A549 (cell line): ENCODE data around the gene HLA-DQB1. TPM values are rescaled to one million over a fixed set of nuclear protein-coding genes. Genes with fewer than 3 reads are reported as not detected.

Experiments
- ATAC-seq, 2 experiments: fragments of 200-7000 bp in 1 of 2; fragments of >200 bp in 1 of 2; cut with Nextera tagmentation in 1 of 2; cut with Tn5 transposase in 1 of 2; 3 replicates each; pipeline versions ENCODE4 v1.8.0 to v1.9.1; 2018 to 2020; ENCODE audit warnings: mild to moderate bottlenecking in 1 of 2, moderate library complexity in 1 of 2
- CTCF ChIA-PET: fragments of 300-600 bp; sonication (Branson Sonifier 250); formaldehyde crosslinking; extraction: SDS; loops from one replicate; lab custom pipeline; 2021; ENCODE audit warnings: antibody characterized with exemption, inconsistent platforms; lab: Yijun Ruan, JAX
- POLR2A ChIA-PET: fragments of 350-600 bp; formaldehyde crosslinking; extraction: SDS; loops from one replicate; lab custom pipeline; 2021; ENCODE audit warnings: antibody characterized with exemption, inconsistent platforms; lab: Yijun Ruan, JAX
- DNase-seq, 2 experiments: peaks; one replicate each; pipeline versions ENCODE4 v3.0.0 to v3.0.0-alpha.2; 2011 to 2016; ENCODE audit warnings: low read depth in 1 of 2, low spot score in 1 of 2
- FAIRE-seq: peaks from 2 replicates; lab custom pipeline; 2011; peaks lifted over from hg19 to GRCh38; lab: Jason Lieb, UNC
- H3K27ac ChIP-seq, 2 experiments: fragments of >200 bp; sonication (Bioruptor Twin); formaldehyde crosslinking; 3 replicates each; pipeline ENCODE4 v1.5.1; 2016 to 2017
- H3K4me1 ChIP-seq: fragments of >200 bp; sonication (Bioruptor Twin); formaldehyde crosslinking; 3 replicates; pipeline ENCODE4 v1.6.1; 2016
- H3K4me2 ChIP-seq: fragments of >200 bp; sonication (Bioruptor Twin); formaldehyde crosslinking; 3 replicates; pipeline ENCODE4 v1.6.1; 2016
- H3K4me3 ChIP-seq: fragments of >200 bp; sonication (Bioruptor Twin); formaldehyde crosslinking; 3 replicates; pipeline ENCODE4 v1.5.1; 2016
- H3K9me3 ChIP-seq: fragments of >200 bp; sonication (Bioruptor Twin); formaldehyde crosslinking; 3 replicates; pipeline ENCODE4 v1.6.1; 2016
- BHLHE40 ChIP-seq: IDR thresholded peaks from 2 replicates; pipeline ENCODE4 v1.6.1; 2012; ENCODE audit warnings: low read depth, low read length, inconsistent platforms
- CBX8 ChIP-seq: fragments of 200-600 bp; sonication (generic); IDR thresholded peaks from 2 replicates; pipeline ENCODE4 v1.6.1; 2016
- CHD2 ChIP-seq: fragments of 150-350 bp; IDR thresholded peaks from 2 replicates; pipeline ENCODE4 v1.6.1; 2014; ENCODE audit warnings: low read length; ENCODE audit not compliant: partially characterized antibody
- EP300 ChIP-seq, 2 experiments: fragments of >200 bp; sonication (Bioruptor Twin); formaldehyde crosslinking; IDR thresholded peaks; 2 replicates in 1 of 2; 3 replicates in 1 of 2; pipeline ENCODE4 v1.6.1; 2016 to 2017
- FOSB ChIP-seq: fragments of 250-450 bp; sonication (Bioruptor Pico); IDR thresholded peaks from 2 replicates; pipeline ENCODE4 v1.5.0; 2020; ENCODE audit warnings: mild to moderate bottlenecking, moderate library complexity
- FOXS1 ChIP-seq: fragments of 250-450 bp; sonication (Bioruptor Pico); IDR thresholded peaks from 2 replicates; pipeline ENCODE4 v1.5.0; 2020; ENCODE audit warnings: mild to moderate bottlenecking, moderate library complexity
- HDAC2 ChIP-seq: fragments of 200-600 bp; sonication (generic); IDR thresholded peaks from 2 replicates; pipeline ENCODE4 v1.6.1; 2016
- KDM1A ChIP-seq: fragments of 200-600 bp; sonication (generic); IDR thresholded peaks from 2 replicates; pipeline ENCODE4 v1.6.1; 2016; ENCODE audit warnings: low read depth, mild to moderate bottlenecking
- MAZ ChIP-seq: fragments of 150-350 bp; IDR thresholded peaks from 2 replicates; pipeline ENCODE4 v1.6.1; 2014; ENCODE audit warnings: antibody characterized with exemption, low read depth, low read length, borderline replicate concordance
- NR3C1 ChIP-seq: fragments of >200 bp; sonication (Bioruptor Twin); formaldehyde crosslinking; IDR thresholded peaks from 3 replicates; pipeline ENCODE4 v1.6.1; 2017
- PHF8 ChIP-seq: fragments of 200-600 bp; sonication (generic); IDR thresholded peaks from 2 replicates; pipeline ENCODE4 v1.6.1; 2016; ENCODE audit warnings: low read depth, mild to moderate bottlenecking, antibody characterized with exemption, moderate library complexity, borderline replicate concordance
- ZC3H11A ChIP-seq: fragments of 450-650 bp; IDR thresholded peaks from 2 replicates; pipeline ENCODE4 v1.6.1; 2014; ENCODE audit warnings: antibody characterized with exemption, mild to moderate bottlenecking
- ZNF302 ChIP-seq: fragments of 250-450 bp; sonication (Bioruptor Pico); IDR thresholded peaks from 2 replicates; pipeline ENCODE4 v1.9.0; 2021; ENCODE audit warnings: inconsistent platforms, mild to moderate bottlenecking, moderate library complexity
- ZSCAN20 ChIP-seq: fragments of 250-450 bp; sonication (Bioruptor Pico); IDR thresholded peaks from 2 replicates; pipeline ENCODE4 v1.8.0; 2022; ENCODE audit warnings: mild to moderate bottlenecking, moderate library complexity
- WGBS: methylation state at CpG from one replicate; pipeline ENCODE4 v1.1.6; 2017; ENCODE audit errors: missing lambda C conversion rate; 5-methylcytosine and 5-hydroxymethylcytosine counted together
- polyA minus RNA-seq: library from RNA; depleted of rRNA, polyadenylated mRNA; stranded (reverse); fragments of >200 nt; gene quantifications from 2 replicates; pipeline ENCODE4 v1.2.3, GENCODE V29; 2011; rRNA and poly(A)+ RNA removed
- polyA plus RNA-seq, 4 experiments: library from polyadenylated mRNA; depleted of rRNA in 3 of 4; stranded (reverse); fragments of >200 nt; fragmentation: RNase III in 1 of 4; extraction: RNeasy Plus Mini Kit Qiagen cat#74134 plus additional on column Dnase treatment in 1 of 4; gene quantifications; 2 replicates in 3 of 4; 3 replicates in 1 of 4; pipeline ENCODE4 v1.2.3, GENCODE V29; 2011 to 2017
- TF ChIP-seq, protein P1 (sequence below): fragments of 200-600 bp; sonication (generic); IDR thresholded peaks from 2 replicates; pipeline ENCODE4 v1.6.1; 2016; ENCODE audit warnings: antibody characterized with exemption, mild to moderate bottlenecking, moderate library complexity
- TF ChIP-seq, protein P2 (sequence below): fragments of >200 bp; sonication (Bioruptor Twin); formaldehyde crosslinking; IDR thresholded peaks from 2 replicates; pipeline ENCODE4 v1.6.1; 2016
- TF ChIP-seq, protein P3 (sequence below): fragments of 250-450 bp; sonication (Bioruptor Pico); IDR thresholded peaks from 2 replicates; pipeline ENCODE4 v1.5.0; 2021; ENCODE audit warnings: mild to moderate bottlenecking, moderate library complexity, borderline replicate concordance
- TF ChIP-seq, protein P4 (sequence below): fragments of 250-450 bp; sonication (Bioruptor Pico); IDR thresholded peaks from 2 replicates; pipeline ENCODE4 v1.5.0; 2020; ENCODE audit warnings: low read depth, mild to moderate bottlenecking, moderate library complexity
- TF ChIP-seq, protein P5 (sequence below): fragments of 150-350 bp; IDR thresholded peaks from 2 replicates; pipeline ENCODE4 v1.6.1; 2014; ENCODE audit warnings: low read depth, mild to moderate bottlenecking, low read length

The HLA-DQB1 gene
- polyA plus RNA-seq (2011; rRNA removed) = not detected in 2 replicates
- not detected in 2 replicates for polyA plus RNA-seq (2012; cell fraction: cytosol; rRNA removed)
- not detected in 2 replicates for polyA plus RNA-seq (2012; cell fraction: nucleus; rRNA removed)
- polyA plus RNA-seq (2017; fragmentation: RNase III; extraction: RNeasy Plus Mini Kit Qiagen cat#74134 plus additional on column Dnase treatment) = not detected in 3 replicates
- polyA minus RNA-seq = not detected in 2 replicates

DNA sequence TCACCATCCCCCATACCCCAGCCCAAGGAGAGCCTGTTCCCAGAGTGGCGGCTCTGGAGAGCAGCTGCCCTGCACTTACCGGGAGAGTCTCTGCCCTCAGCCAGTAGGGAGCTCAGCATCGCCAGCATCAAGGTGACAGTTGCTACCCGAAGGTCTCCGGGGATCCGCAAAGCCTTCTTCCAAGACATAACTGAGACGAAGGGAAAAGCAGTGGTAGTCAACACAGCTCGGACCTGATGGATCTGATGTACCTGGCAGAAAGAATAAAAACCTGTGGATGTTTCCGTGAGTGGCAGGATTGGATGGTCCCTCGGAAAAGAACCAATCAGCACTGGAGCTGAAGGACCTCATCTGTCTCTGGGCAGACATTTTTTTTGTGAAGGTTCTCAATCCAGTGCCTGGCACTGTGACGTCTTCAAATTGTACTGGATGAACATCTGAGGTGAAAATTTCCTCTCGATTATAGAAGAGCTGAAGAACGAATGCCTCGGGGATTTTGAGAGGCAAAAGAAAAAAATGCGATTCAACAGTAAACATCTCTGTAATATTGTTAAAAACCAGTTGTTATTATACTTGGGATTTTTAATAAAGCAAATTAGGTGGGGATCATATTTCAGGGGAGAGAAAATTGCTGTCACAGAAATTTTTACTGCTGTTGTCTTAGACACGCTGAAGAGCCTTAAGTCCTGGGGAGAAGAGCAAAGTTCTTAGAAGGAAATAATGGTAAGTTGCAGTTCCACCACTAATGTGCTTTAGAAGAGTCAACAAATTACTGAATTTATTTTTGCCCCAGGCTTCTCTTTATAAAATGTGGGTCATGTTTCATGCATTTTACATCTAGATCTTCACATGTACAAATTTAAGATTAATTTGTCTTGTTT is at the start of gene HLA-DQB1:
HLA-DQB1 (minus strand) TSS at position 238 of the 881 bp plus-strand sequence; CDS start at position 188, 50 bp downstream.
- DNase-seq = peak; percentile 1 to 11
- no peak within 1 kb of the TSS for H3K27ac ChIP-seq
- H3K4me1 ChIP-seq = no peaks in the 10 kb centered on the region
- FAIRE-seq = no peak
- peak; percentile 59 to 89; a peak in 5 of 6 replicates for ATAC-seq
- POLR2A ChIA-PET = no interaction called here
- H3K4me3 ChIP-seq = no peak within 1 kb of the TSS
- WGBS = 4% methylated on average over 16 of the region's 16 CpGs
- CTCF ChIA-PET = no interaction called here
- H3K9me3 ChIP-seq = no peaks in the 10 kb centered on the region
- no peak within 1 kb of the TSS for H3K4me2 ChIP-seq
- no peak for TF ChIP-seq EP300 (IDR thresholded peaks at IDR 0.05)
- TF ChIP-seq, protein P1, sequence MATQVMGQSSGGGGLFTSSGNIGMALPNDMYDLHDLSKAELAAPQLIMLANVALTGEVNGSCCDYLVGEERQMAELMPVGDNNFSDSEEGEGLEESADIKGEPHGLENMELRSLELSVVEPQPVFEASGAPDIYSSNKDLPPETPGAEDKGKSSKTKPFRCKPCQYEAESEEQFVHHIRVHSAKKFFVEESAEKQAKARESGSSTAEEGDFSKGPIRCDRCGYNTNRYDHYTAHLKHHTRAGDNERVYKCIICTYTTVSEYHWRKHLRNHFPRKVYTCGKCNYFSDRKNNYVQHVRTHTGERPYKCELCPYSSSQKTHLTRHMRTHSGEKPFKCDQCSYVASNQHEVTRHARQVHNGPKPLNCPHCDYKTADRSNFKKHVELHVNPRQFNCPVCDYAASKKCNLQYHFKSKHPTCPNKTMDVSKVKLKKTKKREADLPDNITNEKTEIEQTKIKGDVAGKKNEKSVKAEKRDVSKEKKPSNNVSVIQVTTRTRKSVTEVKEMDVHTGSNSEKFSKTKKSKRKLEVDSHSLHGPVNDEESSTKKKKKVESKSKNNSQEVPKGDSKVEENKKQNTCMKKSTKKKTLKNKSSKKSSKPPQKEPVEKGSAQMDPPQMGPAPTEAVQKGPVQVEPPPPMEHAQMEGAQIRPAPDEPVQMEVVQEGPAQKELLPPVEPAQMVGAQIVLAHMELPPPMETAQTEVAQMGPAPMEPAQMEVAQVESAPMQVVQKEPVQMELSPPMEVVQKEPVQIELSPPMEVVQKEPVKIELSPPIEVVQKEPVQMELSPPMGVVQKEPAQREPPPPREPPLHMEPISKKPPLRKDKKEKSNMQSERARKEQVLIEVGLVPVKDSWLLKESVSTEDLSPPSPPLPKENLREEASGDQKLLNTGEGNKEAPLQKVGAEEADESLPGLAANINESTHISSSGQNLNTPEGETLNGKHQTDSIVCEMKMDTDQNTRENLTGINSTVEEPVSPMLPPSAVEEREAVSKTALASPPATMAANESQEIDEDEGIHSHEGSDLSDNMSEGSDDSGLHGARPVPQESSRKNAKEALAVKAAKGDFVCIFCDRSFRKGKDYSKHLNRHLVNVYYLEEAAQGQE = no peak
- TF ChIP-seq ZSCAN20 (CRISPR knock-in tag) = no peak
- no peak for TF ChIP-seq ZNF302
- no peak for TF ChIP-seq PHF8
- TF ChIP-seq HDAC2 = no peak
- TF ChIP-seq, protein P2, sequence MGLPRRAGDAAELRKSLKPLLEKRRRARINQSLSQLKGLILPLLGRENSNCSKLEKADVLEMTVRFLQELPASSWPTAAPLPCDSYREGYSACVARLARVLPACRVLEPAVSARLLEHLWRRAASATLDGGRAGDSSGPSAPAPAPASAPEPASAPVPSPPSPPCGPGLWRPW = no peak
- TF ChIP-seq, protein P3, sequence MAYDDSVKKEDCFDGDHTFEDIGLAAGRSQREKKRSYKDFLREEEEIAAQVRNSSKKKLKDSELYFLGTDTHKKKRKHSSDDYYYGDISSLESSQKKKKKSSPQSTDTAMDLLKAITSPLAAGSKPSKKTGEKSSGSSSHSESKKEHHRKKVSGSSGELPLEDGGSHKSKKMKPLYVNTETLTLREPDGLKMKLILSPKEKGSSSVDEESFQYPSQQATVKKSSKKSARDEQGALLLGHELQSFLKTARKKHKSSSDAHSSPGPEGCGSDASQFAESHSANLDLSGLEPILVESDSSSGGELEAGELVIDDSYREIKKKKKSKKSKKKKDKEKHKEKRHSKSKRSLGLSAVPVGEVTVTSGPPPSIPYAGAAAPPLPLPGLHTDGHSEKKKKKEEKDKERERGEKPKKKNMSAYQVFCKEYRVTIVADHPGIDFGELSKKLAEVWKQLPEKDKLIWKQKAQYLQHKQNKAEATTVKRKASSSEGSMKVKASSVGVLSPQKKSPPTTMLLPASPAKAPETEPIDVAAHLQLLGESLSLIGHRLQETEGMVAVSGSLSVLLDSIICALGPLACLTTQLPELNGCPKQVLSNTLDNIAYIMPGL (CRISPR knock-in tag) = no peak
- TF ChIP-seq KDM1A = no peak
- TF ChIP-seq, protein P4, sequence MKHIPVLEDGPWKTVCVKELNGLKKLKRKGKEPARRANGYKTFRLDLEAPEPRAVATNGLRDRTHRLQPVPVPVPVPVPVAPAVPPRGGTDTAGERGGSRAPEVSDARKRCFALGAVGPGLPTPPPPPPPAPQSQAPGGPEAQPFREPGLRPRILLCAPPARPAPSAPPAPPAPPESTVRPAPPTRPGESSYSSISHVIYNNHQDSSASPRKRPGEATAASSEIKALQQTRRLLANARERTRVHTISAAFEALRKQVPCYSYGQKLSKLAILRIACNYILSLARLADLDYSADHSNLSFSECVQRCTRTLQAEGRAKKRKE (CRISPR knock-in tag) = no peak
- no peak for TF ChIP-seq FOXS1 (CRISPR knock-in tag)
- TF ChIP-seq NR3C1 = no peak
- no peak for TF ChIP-seq FOSB (CRISPR knock-in tag)
- TF ChIP-seq MAZ = no peak
- TF ChIP-seq, all 56 proteins: peak for 0

DNA sequence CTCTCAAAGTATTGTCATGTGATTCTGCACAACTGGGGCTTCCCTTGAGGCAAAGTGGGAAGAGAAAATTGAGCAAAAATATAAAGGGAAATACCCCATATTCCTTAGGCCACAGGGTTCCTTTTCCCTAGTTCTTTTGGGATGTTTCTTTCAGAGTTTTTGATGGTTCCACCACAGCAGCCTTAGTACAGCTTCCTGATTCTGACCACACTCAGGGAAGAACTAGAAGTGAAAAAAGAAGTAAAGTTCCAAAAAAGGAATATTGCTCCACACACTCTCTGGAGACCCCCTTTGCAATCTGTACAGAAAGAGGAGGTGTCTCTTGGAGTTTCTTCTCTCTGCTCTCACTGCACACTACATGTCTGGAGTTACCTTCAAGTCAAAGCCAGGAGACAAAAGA is 46.8 kb upstream of the HLA-DQB1 start:
- CTCF ChIA-PET = interaction anchor here (2.0 kb wide), 1 partner anchor 299 kb away, joined by 10 read pairs; no protein-coding TSS in a partner anchor
- FAIRE-seq = no peak
- Histone ChIP-seq H3K27ac (no peak overlapping the region), H3K4me1 (no peaks in the 10 kb centered on the region), H3K4me3 (no peak overlapping the region), H3K4me2 (no peak overlapping the region), H3K9me3 (no peaks in the 10 kb centered on the region)
- no peak for ATAC-seq
- POLR2A ChIA-PET = no interaction called here
- DNase-seq = no peak
- no peak for TF ChIP-seq BHLHE40
- TF ChIP-seq ZC3H11A = no peak
- TF ChIP-seq CBX8 = no peak
- TF ChIP-seq, protein P5, sequence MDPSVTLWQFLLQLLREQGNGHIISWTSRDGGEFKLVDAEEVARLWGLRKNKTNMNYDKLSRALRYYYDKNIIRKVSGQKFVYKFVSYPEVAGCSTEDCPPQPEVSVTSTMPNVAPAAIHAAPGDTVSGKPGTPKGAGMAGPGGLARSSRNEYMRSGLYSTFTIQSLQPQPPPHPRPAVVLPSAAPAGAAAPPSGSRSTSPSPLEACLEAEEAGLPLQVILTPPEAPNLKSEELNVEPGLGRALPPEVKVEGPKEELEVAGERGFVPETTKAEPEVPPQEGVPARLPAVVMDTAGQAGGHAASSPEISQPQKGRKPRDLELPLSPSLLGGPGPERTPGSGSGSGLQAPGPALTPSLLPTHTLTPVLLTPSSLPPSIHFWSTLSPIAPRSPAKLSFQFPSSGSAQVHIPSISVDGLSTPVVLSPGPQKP = no peak
- no peak for TF ChIP-seq PHF8
- TF ChIP-seq, protein P2 = no peak
- no peak for TF ChIP-seq CHD2
